Measurements from ENCODE around the gene ZBTB48.

DNA sequence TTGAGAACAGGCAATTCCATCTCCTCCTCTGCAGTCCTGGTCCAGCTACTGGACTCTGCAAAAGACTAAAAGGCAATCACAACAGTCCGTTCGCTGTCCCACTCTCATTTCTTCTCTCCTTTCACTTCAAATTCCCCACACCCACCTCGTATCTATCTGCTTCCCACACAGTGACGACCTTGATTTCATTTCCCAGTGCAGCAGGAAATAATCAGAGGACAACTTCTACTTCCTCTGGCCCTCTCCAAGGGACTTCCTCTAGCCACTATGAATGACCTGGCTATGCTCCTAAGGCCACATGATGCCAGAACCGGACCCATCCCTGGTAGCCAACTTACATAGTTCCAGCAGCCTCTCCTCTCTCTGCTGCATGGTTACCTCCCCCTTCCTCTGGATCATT, 33.5 kb upstream of the ZBTB48 start:
- TF ChIP-seq POLR2AphosphoS5 (IDR thresholded peaks at IDR 0.05; ENCODE audit: low read depth, low read length), result no peak
- TF ChIP-seq SIN3A (IDR thresholded peaks at IDR 0.05; ENCODE audit: low read depth), result no peak
- no peak for TF ChIP-seq CBX3 (IDR thresholded peaks at IDR 0.05; ENCODE audit: low read depth)
- TF ChIP-seq, protein P1, sequence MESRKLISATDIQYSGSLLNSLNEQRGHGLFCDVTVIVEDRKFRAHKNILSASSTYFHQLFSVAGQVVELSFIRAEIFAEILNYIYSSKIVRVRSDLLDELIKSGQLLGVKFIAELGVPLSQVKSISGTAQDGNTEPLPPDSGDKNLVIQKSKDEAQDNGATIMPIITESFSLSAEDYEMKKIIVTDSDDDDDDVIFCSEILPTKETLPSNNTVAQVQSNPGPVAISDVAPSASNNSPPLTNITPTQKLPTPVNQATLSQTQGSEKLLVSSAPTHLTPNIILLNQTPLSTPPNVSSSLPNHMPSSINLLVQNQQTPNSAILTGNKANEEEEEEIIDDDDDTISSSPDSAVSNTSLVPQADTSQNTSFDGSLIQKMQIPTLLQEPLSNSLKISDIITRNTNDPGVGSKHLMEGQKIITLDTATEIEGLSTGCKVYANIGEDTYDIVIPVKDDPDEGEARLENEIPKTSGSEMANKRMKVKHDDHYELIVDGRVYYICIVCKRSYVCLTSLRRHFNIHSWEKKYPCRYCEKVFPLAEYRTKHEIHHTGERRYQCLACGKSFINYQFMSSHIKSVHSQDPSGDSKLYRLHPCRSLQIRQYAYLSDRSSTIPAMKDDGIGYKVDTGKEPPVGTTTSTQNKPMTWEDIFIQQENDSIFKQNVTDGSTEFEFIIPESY (IDR thresholded peaks at IDR 0.05; ENCODE audit: extremely low read depth, insufficient replicate concordance, low read length), result no peak
- no peak for TF ChIP-seq EZH2 (IDR thresholded peaks at IDR 0.05)
- TF ChIP-seq, protein P2, sequence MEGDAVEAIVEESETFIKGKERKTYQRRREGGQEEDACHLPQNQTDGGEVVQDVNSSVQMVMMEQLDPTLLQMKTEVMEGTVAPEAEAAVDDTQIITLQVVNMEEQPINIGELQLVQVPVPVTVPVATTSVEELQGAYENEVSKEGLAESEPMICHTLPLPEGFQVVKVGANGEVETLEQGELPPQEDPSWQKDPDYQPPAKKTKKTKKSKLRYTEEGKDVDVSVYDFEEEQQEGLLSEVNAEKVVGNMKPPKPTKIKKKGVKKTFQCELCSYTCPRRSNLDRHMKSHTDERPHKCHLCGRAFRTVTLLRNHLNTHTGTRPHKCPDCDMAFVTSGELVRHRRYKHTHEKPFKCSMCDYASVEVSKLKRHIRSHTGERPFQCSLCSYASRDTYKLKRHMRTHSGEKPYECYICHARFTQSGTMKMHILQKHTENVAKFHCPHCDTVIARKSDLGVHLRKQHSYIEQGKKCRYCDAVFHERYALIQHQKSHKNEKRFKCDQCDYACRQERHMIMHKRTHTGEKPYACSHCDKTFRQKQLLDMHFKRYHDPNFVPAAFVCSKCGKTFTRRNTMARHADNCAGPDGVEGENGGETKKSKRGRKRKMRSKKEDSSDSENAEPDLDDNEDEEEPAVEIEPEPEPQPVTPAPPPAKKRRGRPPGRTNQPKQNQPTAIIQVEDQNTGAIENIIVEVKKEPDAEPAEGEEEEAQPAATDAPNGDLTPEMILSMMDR (IDR thresholded peaks at IDR 0.05 in 2 of 3, conservative IDR thresholded peaks at IDR 0.05 in 1 of 3; ENCODE audit: borderline replicate concordance in 1 of 3, insufficient read depth in 1 of 3, low read depth in 2 of 3, low read length in 2 of 3), result no peak
- TF ChIP-seq ELF1 (IDR thresholded peaks at IDR 0.05; ENCODE audit: borderline replicate concordance, low read depth), result no peak
- TF ChIP-seq, protein P3, sequence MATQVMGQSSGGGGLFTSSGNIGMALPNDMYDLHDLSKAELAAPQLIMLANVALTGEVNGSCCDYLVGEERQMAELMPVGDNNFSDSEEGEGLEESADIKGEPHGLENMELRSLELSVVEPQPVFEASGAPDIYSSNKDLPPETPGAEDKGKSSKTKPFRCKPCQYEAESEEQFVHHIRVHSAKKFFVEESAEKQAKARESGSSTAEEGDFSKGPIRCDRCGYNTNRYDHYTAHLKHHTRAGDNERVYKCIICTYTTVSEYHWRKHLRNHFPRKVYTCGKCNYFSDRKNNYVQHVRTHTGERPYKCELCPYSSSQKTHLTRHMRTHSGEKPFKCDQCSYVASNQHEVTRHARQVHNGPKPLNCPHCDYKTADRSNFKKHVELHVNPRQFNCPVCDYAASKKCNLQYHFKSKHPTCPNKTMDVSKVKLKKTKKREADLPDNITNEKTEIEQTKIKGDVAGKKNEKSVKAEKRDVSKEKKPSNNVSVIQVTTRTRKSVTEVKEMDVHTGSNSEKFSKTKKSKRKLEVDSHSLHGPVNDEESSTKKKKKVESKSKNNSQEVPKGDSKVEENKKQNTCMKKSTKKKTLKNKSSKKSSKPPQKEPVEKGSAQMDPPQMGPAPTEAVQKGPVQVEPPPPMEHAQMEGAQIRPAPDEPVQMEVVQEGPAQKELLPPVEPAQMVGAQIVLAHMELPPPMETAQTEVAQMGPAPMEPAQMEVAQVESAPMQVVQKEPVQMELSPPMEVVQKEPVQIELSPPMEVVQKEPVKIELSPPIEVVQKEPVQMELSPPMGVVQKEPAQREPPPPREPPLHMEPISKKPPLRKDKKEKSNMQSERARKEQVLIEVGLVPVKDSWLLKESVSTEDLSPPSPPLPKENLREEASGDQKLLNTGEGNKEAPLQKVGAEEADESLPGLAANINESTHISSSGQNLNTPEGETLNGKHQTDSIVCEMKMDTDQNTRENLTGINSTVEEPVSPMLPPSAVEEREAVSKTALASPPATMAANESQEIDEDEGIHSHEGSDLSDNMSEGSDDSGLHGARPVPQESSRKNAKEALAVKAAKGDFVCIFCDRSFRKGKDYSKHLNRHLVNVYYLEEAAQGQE (IDR thresholded peaks at IDR 0.05; ENCODE audit: low read depth), result no peak
- no peak for TF ChIP-seq POLR2A (IDR thresholded peaks at IDR 0.05; ENCODE audit: borderline replicate concordance, extremely low read depth, insufficient read depth, insufficient read length)
- no peak for TF ChIP-seq ZNF274 (IDR thresholded peaks at IDR 0.05; ENCODE audit: low read depth, low read length)
- TF ChIP-seq YY1 (IDR thresholded peaks at IDR 0.05; ENCODE audit: extremely low read depth, insufficient replicate concordance, low read depth, low read length), result no peak
- no peak for TF ChIP-seq RAD21 (IDR thresholded peaks at IDR 0.05; ENCODE audit: low read depth)
- TF ChIP-seq FOSL1 (IDR thresholded peaks at IDR 0.05; ENCODE audit: low read depth), result no peak

Measured in HCT116 (cell line).